Uterus (tissue), 4 donors: ENCODE data around the gene MRPL51. TPM values are rescaled to one million over a fixed set of nuclear protein-coding genes. Genes with fewer than 3 reads are reported as not detected.

Experiments
- DNase-seq, 2 donors: peaks; one replicate each; pipeline ENCODE4 v3.0.0-alpha.2; 2019 to 2020
- H3K27ac ChIP-seq, 2 donors: fragments of 200-600 bp; sonication (generic); 1 replicate in 1 of 2; 2 replicates in 1 of 2; pipeline ENCODE4 v1.5.1; 2016 to 2018
- H3K27me3 ChIP-seq, 2 donors: fragments of 200-600 bp; sonication (generic); one replicate each; pipeline ENCODE4 v1.5.1; 2018 to 2019; ENCODE audit warnings: control low read depth in 1 of 2
- H3K36me3 ChIP-seq, 2 donors: fragments of 200-600 bp; sonication (generic); one replicate each; pipeline ENCODE4 v1.5.1; 2019; ENCODE audit warnings: control low read depth in 1 of 2
- H3K4me1 ChIP-seq, 2 donors: fragments of 200-600 bp; sonication (generic); one replicate each; pipeline ENCODE4 v1.5.1; 2018 to 2019; ENCODE audit warnings: control low read depth in 1 of 2
- H3K4me3 ChIP-seq, 2 donors: fragments of 200-600 bp; sonication (generic); 1 replicate in 1 of 2; 2 replicates in 1 of 2; pipeline ENCODE4 v1.5.1; 2018 to 2019; ENCODE audit warnings: mild to moderate bottlenecking in 1 of 2
- H3K9me3 ChIP-seq, 2 donors: fragments of 200-600 bp; sonication (generic); one replicate each; pipeline ENCODE4 v1.5.1; 2019; ENCODE audit warnings: control low read depth in 1 of 2
- POLR2A ChIP-seq, 2 donors: fragments of 450-650 bp; IDR thresholded peaks; one replicate each; pipeline ENCODE4 v1.6.1; 2016; ENCODE audit warnings: antibody characterized with exemption in 2 of 2, mild to moderate bottlenecking in 1 of 2, moderate library complexity in 1 of 2
- intact Hi-C: fragments of 100-400 bp; cut with DNase I; formaldehyde crosslinking; loops from one replicate; pipeline ENCODE4 v1.15.1; 2023; ENCODE audit warnings: low total_unique reads
- total RNA-seq, 4 donors: library from RNA; depleted of rRNA in 3 of 4; stranded (reverse); fragments of >200 nt in 3 of 4; gene quantifications; one replicate each; pipeline versions ENCODE4 v1.1.0 to v1.2.4, GENCODE V29; 2014 to 2023
- TF ChIP-seq, protein P1 (sequence below), 4 experiments: fragments of 200-600 bp in 2 of 4; fragments of 450-650 bp in 2 of 4; sonication (generic) in 2 of 4; IDR thresholded peaks; one replicate each; pipeline ENCODE4 v1.5.1; 2016 to 2019; ENCODE audit warnings: antibody characterized with exemption in 4 of 4, mild to moderate bottlenecking in 2 of 4, moderate library complexity in 1 of 4
- donor health status: DM: yes; HTN: yes; CAD: no.

The MRPL51 gene
- total RNA-seq, 4 donors from 2014 or later = 14.1 to 83.7 (median 36.4) TPM

DNA sequence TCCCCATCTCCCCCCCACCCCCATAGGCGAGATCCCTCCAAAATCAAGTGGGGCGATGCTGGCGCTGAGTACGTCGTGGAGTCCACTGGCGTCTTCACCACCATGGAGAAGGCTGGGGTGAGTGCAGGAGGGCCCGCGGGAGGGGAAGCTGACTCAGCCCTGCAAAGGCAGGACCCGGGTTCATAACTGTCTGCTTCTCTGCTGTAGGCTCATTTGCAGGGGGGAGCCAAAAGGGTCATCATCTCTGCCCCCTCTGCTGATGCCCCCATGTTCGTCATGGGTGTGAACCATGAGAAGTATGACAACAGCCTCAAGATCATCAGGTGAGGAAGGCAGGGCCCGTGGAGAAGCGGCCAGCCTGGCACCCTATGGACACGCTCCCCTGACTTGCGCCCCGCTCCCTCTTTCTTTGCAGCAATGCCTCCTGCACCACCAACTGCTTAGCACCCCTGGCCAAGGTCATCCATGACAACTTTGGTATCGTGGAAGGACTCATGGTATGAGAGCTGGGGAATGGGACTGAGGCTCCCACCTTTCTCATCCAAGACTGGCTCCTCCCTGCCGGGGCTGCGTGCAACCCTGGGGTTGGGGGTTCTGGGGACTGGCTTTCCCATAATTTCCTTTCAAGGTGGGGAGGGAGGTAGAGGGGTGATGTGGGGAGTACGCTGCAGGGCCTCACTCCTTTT, 44.0 kb upstream of the MRPL51 start:
- TF ChIP-seq POLR2A (IDR thresholded peaks at IDR 0.05) = no peak
- TF ChIP-seq, protein P1, sequence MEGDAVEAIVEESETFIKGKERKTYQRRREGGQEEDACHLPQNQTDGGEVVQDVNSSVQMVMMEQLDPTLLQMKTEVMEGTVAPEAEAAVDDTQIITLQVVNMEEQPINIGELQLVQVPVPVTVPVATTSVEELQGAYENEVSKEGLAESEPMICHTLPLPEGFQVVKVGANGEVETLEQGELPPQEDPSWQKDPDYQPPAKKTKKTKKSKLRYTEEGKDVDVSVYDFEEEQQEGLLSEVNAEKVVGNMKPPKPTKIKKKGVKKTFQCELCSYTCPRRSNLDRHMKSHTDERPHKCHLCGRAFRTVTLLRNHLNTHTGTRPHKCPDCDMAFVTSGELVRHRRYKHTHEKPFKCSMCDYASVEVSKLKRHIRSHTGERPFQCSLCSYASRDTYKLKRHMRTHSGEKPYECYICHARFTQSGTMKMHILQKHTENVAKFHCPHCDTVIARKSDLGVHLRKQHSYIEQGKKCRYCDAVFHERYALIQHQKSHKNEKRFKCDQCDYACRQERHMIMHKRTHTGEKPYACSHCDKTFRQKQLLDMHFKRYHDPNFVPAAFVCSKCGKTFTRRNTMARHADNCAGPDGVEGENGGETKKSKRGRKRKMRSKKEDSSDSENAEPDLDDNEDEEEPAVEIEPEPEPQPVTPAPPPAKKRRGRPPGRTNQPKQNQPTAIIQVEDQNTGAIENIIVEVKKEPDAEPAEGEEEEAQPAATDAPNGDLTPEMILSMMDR (IDR thresholded peaks at IDR 0.05) = no peak
- H3K27me3 ChIP-seq = no peaks in the 10 kb centered on the region
- H3K9me3 ChIP-seq = no peaks in the 10 kb centered on the region
- DNase-seq = no peak
- intact Hi-C loops = loop anchor here (5.0 to 10.0 kb wide), 2 partner anchors 115 to 202 kb away; no protein-coding TSS in a partner anchor
- peaks cover 3 to 32% of the 10 kb centered on the region in 2 donors for H3K4me1 ChIP-seq
- H3K4me3 ChIP-seq = no peak overlapping the region
- peak overlapping the region; percentile 90 to 94 for H3K27ac ChIP-seq
- no peaks in the 10 kb centered on the region for H3K36me3 ChIP-seq

DNA sequence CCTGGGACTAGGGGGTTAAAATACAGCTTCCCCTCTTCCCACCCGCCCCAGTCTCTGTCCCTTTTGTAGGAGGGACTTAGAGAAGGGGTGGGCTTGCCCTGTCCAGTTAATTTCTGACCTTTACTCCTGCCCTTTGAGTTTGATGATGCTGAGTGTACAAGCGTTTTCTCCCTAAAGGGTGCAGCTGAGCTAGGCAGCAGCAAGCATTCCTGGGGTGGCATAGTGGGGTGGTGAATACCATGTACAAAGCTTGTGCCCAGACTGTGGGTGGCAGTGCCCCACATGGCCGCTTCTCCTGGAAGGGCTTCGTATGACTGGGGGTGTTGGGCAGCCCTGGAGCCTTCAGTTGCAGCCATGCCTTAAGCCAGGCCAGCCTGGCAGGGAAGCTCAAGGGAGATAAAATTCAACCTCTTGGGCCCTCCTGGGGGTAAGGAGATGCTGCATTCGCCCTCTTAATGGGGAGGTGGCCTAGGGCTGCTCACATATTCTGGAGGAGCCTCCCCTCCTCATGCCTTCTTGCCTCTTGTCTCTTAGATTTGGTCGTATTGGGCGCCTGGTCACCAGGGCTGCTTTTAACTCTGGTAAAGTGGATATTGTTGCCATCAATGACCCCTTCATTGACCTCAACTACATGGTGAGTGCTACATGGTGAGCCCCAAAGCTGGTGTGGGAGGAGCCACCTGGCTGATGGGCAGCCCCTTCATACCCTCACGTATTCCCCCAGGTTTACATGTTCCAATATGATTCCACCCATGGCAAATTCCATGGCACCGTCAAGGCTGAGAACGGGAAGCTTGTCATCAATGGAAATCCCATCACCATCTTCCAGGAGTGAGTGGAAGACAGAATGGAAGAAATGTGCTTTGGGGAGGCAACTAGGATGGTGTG, 43.1 kb upstream of the MRPL51 start:
- Histone ChIP-seq H3K27ac (peak overlapping the region; percentile 90 to 94), H3K36me3 (no peaks in the 10 kb centered on the region), H3K4me1 (peaks cover 3 to 29% of the 10 kb centered on the region in 2 donors), H3K27me3 (no peaks in the 10 kb centered on the region), H3K9me3 (no peaks in the 10 kb centered on the region), H3K4me3 (peak overlapping the region; percentile 77 to 88)
- no peak for DNase-seq
- intact Hi-C loops = loop anchor here (5.0 to 10.0 kb wide), 2 partner anchors 114 to 201 kb away; no protein-coding TSS in a partner anchor
- TF ChIP-seq POLR2A (IDR thresholded peaks at IDR 0.05) = no peak
- TF ChIP-seq, protein P1 (IDR thresholded peaks at IDR 0.05) = no peak

DNA sequence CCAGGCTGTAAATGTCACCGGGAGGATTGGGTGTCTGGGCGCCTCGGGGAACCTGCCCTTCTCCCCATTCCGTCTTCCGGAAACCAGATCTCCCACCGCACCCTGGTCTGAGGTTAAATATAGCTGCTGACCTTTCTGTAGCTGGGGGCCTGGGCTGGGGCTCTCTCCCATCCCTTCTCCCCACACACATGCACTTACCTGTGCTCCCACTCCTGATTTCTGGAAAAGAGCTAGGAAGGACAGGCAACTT, 42.6 kb upstream of the MRPL51 start:
- intact Hi-C loops = loop anchor here (5.0 to 10.0 kb wide), 2 partner anchors 113 to 201 kb away; no protein-coding TSS in a partner anchor
- Histone ChIP-seq H3K27me3 (no peaks in the 10 kb centered on the region), H3K4me3 (peak overlapping the region; percentile 77 to 88), H3K9me3 (no peaks in the 10 kb centered on the region), H3K36me3 (no peaks in the 10 kb centered on the region), H3K27ac (peak overlapping the region; percentile 90 to 94), H3K4me1 (peaks cover 0 to 24% of the 10 kb centered on the region in 2 donors)
- TF ChIP-seq, protein P1 (IDR thresholded peaks at IDR 0.05) = no peak
- no peak for TF ChIP-seq POLR2A (IDR thresholded peaks at IDR 0.05)
- DNase-seq = no peak

DNA sequence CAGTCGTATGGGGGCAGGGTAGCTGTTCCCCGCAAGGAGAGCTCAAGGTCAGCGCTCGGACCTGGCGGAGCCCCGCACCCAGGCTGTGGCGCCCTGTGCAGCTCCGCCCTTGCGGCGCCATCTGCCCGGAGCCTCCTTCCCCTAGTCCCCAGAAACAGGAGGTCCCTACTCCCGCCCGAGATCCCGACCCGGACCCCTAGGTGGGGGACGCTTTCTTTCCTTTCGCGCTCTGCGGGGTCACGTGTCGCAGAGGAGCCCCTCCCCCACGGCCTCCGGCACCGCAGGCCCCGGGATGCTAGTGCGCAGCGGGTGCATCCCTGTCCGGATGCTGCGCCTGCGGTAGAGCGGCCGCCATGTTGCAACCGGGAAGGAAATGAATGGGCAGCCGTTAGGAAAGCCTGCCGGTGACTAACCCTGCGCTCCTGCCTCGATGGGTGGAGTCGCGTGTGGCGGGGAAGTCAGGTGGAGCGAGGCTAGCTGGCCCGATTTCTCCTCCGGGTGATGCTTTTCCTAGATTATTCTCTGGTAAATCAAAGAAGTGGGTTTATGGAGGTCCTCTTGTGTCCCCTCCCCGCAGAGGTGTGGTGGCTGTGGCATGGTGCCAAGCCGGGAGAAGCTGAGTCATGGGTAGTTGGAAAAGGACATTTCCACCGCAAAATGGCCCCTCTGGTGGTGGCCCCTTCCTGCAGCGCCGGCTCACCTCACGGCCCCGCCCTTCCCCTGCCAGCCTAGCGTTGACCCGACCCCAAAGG, 42.1 kb upstream of the MRPL51 start:
- no peaks in the 10 kb centered on the region for H3K36me3 ChIP-seq

More for the DNA sequence above, 42.1 kb upstream of the MRPL51 start:
- Histone ChIP-seq H3K9me3 (no peaks in the 10 kb centered on the region), H3K4me3 (peak overlapping the region; percentile 77 to 88), H3K27ac (peak overlapping the region; percentile 90 to 94), H3K27me3 (no peaks in the 10 kb centered on the region), H3K4me1 (peaks cover 0 to 19% of the 10 kb centered on the region in 2 donors)
- intact Hi-C loops = loop anchor here (5.0 to 10.0 kb wide), 2 partner anchors 113 to 200 kb away; no protein-coding TSS in a partner anchor
- DNase-seq = peak; percentile 74 to 81
- TF ChIP-seq, protein P1 (IDR thresholded peaks at IDR 0.05) = no peak
- peak in 1 of 2 donors; percentile 19 for TF ChIP-seq POLR2A (IDR thresholded peaks at IDR 0.05)
